ENCODE measurements around the gene ZFR. TPM values are rescaled to one million over a fixed set of nuclear protein-coding genes. Genes with fewer than 3 reads are reported as not detected.

ZFR gene
- total and polyA plus RNA-seq, 4 donors: 17.5 to 44.5 (median 30.8) TPM

- 90% methylated on average over 4 of the region's 4 CpGs for WGBS
- peaks cover 0 to 2% (median 0%) of the 10 kb centered on the region in 4 donors for H3K4me1 ChIP-seq (ENCODE audit: control insufficient read depth in 4 of 4, insufficient read depth in 4 of 4, low read length in 3 of 4)
- no peak for TF ChIP-seq CTCF (IDR thresholded peaks at IDR 0.05; ENCODE audit: low read depth, low read length, missing input control)
- TF ChIP-seq HNF4A (conservative IDR thresholded peaks at IDR 0.05): no peak
- TF ChIP-seq FOXA1 (IDR thresholded peaks at IDR 0.05): no peak
- no peak for TF ChIP-seq YY1 (IDR thresholded peaks at IDR 0.05)
- no peak for TF ChIP-seq GABPA (IDR thresholded peaks at IDR 0.05 in 1 of 2, conservative IDR thresholded peaks at IDR 0.05 in 1 of 2)
- no peak for TF ChIP-seq MAX (IDR thresholded peaks at IDR 0.05)
- TF ChIP-seq ATF3 (IDR thresholded peaks at IDR 0.05): no peak
- no peak for TF ChIP-seq EGR1 (IDR thresholded peaks at IDR 0.05; ENCODE audit: low read depth in 2 of 2)
- TF ChIP-seq FOXA2 (IDR thresholded peaks at IDR 0.05): no peak
- no peak for TF ChIP-seq RAD21 (IDR thresholded peaks at IDR 0.05)
- TF ChIP-seq JUND (IDR thresholded peaks at IDR 0.05): no peak
- TF ChIP-seq SP1 (IDR thresholded peaks at IDR 0.05): no peak
- TF ChIP-seq ZBTB33 (IDR thresholded peaks at IDR 0.05): no peak
- no peak for TF ChIP-seq NR2F2 (IDR thresholded peaks at IDR 0.05)
- TF ChIP-seq TAF1 (conservative IDR thresholded peaks at IDR 0.05): no peak
- TF ChIP-seq RXRA (IDR thresholded peaks at IDR 0.05): no peak
- no peak for TF ChIP-seq HNF4G (IDR thresholded peaks at IDR 0.05)
Measured at GRCh38 chr5:32339878-32340277, 104.7 kb downstream of the ZFR start.

GRCh38 chr5:32339198-32339597 is 105.3 kb downstream of the ZFR start:
- DNase-seq (ENCODE audit: low spot score): no peak
- no peak overlapping the region for H3K27ac ChIP-seq (ENCODE audit: low read depth in 1 of 2, low read length in 2 of 2)
- H3K36me3 ChIP-seq (ENCODE audit: control insufficient read depth in 4 of 4, insufficient read depth in 3 of 4, low read depth in 1 of 4, low read length in 3 of 4): no peaks in the 10 kb centered on the region
- H3K4me1 ChIP-seq (ENCODE audit: control insufficient read depth in 4 of 4, insufficient read depth in 4 of 4, low read length in 3 of 4): peaks cover 0 to 2% (median 0%) of the 10 kb centered on the region in 4 donors
- no peaks in the 10 kb centered on the region for H3K9me3 ChIP-seq (ENCODE audit: control insufficient read depth in 4 of 4, low read length in 3 of 4)
- no peak for TF ChIP-seq NR2F2 (IDR thresholded peaks at IDR 0.05)
- no peak for TF ChIP-seq HNF4G (IDR thresholded peaks at IDR 0.05)
- TF ChIP-seq MAX (IDR thresholded peaks at IDR 0.05): no peak
- TF ChIP-seq FOXA2 (IDR thresholded peaks at IDR 0.05): no peak
- TF ChIP-seq, protein P1, sequence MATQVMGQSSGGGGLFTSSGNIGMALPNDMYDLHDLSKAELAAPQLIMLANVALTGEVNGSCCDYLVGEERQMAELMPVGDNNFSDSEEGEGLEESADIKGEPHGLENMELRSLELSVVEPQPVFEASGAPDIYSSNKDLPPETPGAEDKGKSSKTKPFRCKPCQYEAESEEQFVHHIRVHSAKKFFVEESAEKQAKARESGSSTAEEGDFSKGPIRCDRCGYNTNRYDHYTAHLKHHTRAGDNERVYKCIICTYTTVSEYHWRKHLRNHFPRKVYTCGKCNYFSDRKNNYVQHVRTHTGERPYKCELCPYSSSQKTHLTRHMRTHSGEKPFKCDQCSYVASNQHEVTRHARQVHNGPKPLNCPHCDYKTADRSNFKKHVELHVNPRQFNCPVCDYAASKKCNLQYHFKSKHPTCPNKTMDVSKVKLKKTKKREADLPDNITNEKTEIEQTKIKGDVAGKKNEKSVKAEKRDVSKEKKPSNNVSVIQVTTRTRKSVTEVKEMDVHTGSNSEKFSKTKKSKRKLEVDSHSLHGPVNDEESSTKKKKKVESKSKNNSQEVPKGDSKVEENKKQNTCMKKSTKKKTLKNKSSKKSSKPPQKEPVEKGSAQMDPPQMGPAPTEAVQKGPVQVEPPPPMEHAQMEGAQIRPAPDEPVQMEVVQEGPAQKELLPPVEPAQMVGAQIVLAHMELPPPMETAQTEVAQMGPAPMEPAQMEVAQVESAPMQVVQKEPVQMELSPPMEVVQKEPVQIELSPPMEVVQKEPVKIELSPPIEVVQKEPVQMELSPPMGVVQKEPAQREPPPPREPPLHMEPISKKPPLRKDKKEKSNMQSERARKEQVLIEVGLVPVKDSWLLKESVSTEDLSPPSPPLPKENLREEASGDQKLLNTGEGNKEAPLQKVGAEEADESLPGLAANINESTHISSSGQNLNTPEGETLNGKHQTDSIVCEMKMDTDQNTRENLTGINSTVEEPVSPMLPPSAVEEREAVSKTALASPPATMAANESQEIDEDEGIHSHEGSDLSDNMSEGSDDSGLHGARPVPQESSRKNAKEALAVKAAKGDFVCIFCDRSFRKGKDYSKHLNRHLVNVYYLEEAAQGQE (IDR thresholded peaks at IDR 0.05): no peak
- no peak for TF ChIP-seq JUND (IDR thresholded peaks at IDR 0.05)
- no peak for TF ChIP-seq RAD21 (IDR thresholded peaks at IDR 0.05)
- TF ChIP-seq ZBTB33 (IDR thresholded peaks at IDR 0.05): no peak
- no peak for TF ChIP-seq HNF4A (conservative IDR thresholded peaks at IDR 0.05)
- no peak for TF ChIP-seq RXRA (IDR thresholded peaks at IDR 0.05)
- TF ChIP-seq FOXA1 (IDR thresholded peaks at IDR 0.05): no peak
- TF ChIP-seq TAF1 (conservative IDR thresholded peaks at IDR 0.05): no peak
- TF ChIP-seq YY1 (IDR thresholded peaks at IDR 0.05): no peak
- no peak for TF ChIP-seq EGR1 (IDR thresholded peaks at IDR 0.05; ENCODE audit: low read depth in 2 of 2)
- no peaks in the 10 kb centered on the region for H3K27me3 ChIP-seq (ENCODE audit: control insufficient read depth in 4 of 4, insufficient read depth in 4 of 4, low read length in 3 of 4)
- H3K9ac ChIP-seq (ENCODE audit: low read depth in 1 of 2, low read length in 2 of 2): no peak overlapping the region
- H3K4me3 ChIP-seq (ENCODE audit: low read depth in 1 of 3, low read length in 3 of 3): no peak overlapping the region
- WGBS: 83% methylated on average over 2 of the region's 2 CpGs

More at GRCh38 chr5:32339878-32340277, 104.7 kb downstream of the ZFR start:
- H3K27ac ChIP-seq (ENCODE audit: low read depth in 1 of 2, low read length in 2 of 2): no peak overlapping the region
- H3K9me3 ChIP-seq (ENCODE audit: control insufficient read depth in 4 of 4, low read length in 3 of 4): no peaks in the 10 kb centered on the region
- H3K27me3 ChIP-seq (ENCODE audit: control insufficient read depth in 4 of 4, insufficient read depth in 4 of 4, low read length in 3 of 4): no peaks in the 10 kb centered on the region
- no peaks in the 10 kb centered on the region for H3K36me3 ChIP-seq (ENCODE audit: control insufficient read depth in 4 of 4, insufficient read depth in 3 of 4, low read depth in 1 of 4, low read length in 3 of 4)
- no peak overlapping the region for H3K9ac ChIP-seq (ENCODE audit: low read depth in 1 of 2, low read length in 2 of 2)
- DNase-seq (ENCODE audit: low spot score): no peak
- no peak overlapping the region for H3K4me3 ChIP-seq (ENCODE audit: low read depth in 1 of 3, low read length in 3 of 3)
